Common myeloid progenitor, CD34-positive (primary cell): Measurements from ENCODE around the gene LIPK.
"Not testable (repeated sequence)": the region's sequence is repeated elsewhere in the genome, so short reads cannot be mapped to it uniquely, and the experiment has no call there.

Source experiments
- CTCF ChIA-PET: fragments of 350-600 bp; sonication (Branson Sonifier 250); formaldehyde crosslinking; loops from one replicate; lab custom pipeline; 2021; ENCODE audit warnings: antibody characterized with exemption; lab: Charles Lee
- POLR2A ChIA-PET: fragments of 350-600 bp; sonication (Branson Sonifier 250); formaldehyde crosslinking; loops from one replicate; lab custom pipeline; 2021; ENCODE audit warnings: antibody characterized with exemption; lab: Charles Lee
- DNase-seq, 3 donors: peaks; one replicate each; pipeline versions ENCODE4 v3.0.0 to v3.0.0-alpha.2; 2013
- H3K27ac ChIP-seq, 2 experiments: 1 replicate in 1 of 2; 2 replicates in 1 of 2; pipeline ENCODE4 v1.7.0; 2013; ENCODE audit warnings: inconsistent platforms in 2 of 2, low read length in 2 of 2, mild to moderate bottlenecking in 2 of 2, low read depth in 1 of 2, moderate library complexity in 1 of 2; ENCODE audit not compliant: severe bottlenecking in 2 of 2, insufficient read depth in 1 of 2, poor library complexity in 1 of 2
- H3K27me3 ChIP-seq, 5 experiments: replicated peaks in 2 of 5; 1 replicate in 3 of 5; 2 replicates in 2 of 5; pipeline versions ENCODE4 v1.6.1 to v1.7.0; 2013; ENCODE audit warnings: low read length in 4 of 5, mild to moderate bottlenecking in 2 of 5, moderate library complexity in 2 of 5, inconsistent platforms in 1 of 5; ENCODE audit not compliant: insufficient read depth in 5 of 5, control insufficient read depth in 4 of 5
- H3K36me3 ChIP-seq, 4 experiments: 1 replicate in 2 of 4; 2 replicates in 2 of 4; pipeline versions ENCODE4 v1.6.1 to v1.7.0; 2013; ENCODE audit warnings: low read length in 3 of 4, control low read depth in 1 of 4, mild to moderate bottlenecking in 1 of 4; ENCODE audit not compliant: control insufficient read depth in 4 of 4, insufficient read depth in 4 of 4
- H3K4me1 ChIP-seq, 4 experiments: 1 replicate in 3 of 4; 2 replicates in 1 of 4; pipeline versions ENCODE4 v1.6.1 to v1.7.1; 2013; ENCODE audit warnings: low read length in 3 of 4, mild to moderate bottlenecking in 3 of 4, control low read depth in 1 of 4, inconsistent platforms in 1 of 4, moderate library complexity in 1 of 4; ENCODE audit not compliant: control insufficient read depth in 4 of 4, insufficient read depth in 4 of 4; ENCODE audit errors: control extremely low read depth in 1 of 4
- H3K4me3 ChIP-seq, 7 experiments: 1 replicate in 4 of 7; 2 replicates in 3 of 7; pipeline versions ENCODE4 v1.5.1 to v1.7.0; 2013; ENCODE audit warnings: mild to moderate bottlenecking in 7 of 7, low read length in 6 of 7, moderate library complexity in 6 of 7, inconsistent platforms in 2 of 7, low read depth in 2 of 7, control low read depth in 1 of 7; ENCODE audit not compliant: insufficient read depth in 4 of 7, control insufficient read depth in 1 of 7; ENCODE audit errors: extremely low read depth in 1 of 7
- H3K9me3 ChIP-seq, 5 experiments: 1 replicate in 4 of 5; 2 replicates in 1 of 5; pipeline versions ENCODE4 v1.6.1 to v1.7.1; 2013; ENCODE audit warnings: low read length in 4 of 5, mild to moderate bottlenecking in 2 of 5, inconsistent platforms in 1 of 5, low read depth in 1 of 5, moderate library complexity in 1 of 5; ENCODE audit not compliant: control insufficient read depth in 4 of 5, insufficient read depth in 2 of 5; ENCODE audit errors: control extremely low read depth in 1 of 5
- WGBS: methylation state at CpG from one replicate; pipeline ENCODE4 v1.1.5; 2013; ENCODE audit not compliant: insufficient coverage; 5-methylcytosine and 5-hydroxymethylcytosine counted together

LIPK gene

DNA sequence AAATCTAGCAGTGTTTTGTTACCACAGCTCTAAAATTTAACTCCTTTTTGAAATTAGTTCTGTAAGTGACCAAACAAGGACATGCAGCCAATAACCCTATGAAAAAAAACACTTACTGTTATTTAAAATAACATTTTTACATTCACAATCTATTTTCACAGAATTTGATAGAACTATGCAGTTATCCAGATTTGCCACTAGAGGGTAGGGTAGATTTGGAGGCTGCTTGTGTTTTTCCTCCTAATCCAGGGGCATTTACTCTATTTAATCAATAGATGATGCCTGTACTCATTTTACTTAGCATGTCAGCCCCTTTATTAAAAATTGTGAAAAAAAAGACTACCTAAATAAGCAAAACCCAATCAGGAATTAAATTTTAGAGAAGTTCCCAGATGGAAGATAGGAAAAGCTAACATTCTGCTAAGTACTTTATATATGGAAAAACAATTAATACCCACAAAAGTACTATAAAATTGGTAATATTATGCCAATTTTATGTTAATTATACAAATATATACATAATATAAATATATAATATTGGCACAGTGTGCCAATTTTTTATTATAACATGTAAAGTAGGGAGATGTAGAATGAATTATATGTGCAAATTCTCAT lies 18.1 kb upstream of the LIPK start:
- Histone ChIP-seq H3K4me3 (no peak overlapping the region), H3K27me3 (no peaks in the 10 kb centered on the region), H3K36me3 (no peaks in the 10 kb centered on the region), H3K4me1 (no peaks in the 10 kb centered on the region), H3K9me3 (no peaks in the 10 kb centered on the region), H3K27ac (no peak overlapping the region)
- peak; percentile 29 to 44 (median 43) for DNase-seq
- CTCF ChIA-PET, result interaction anchor here (0.6 to 5.4 kb wide), 13 partner anchors 11 to 352 kb away, joined by 3 to 17 read pairs (median 5); no protein-coding TSS in a partner anchor
- POLR2A ChIA-PET, result no interaction called here

DNA sequence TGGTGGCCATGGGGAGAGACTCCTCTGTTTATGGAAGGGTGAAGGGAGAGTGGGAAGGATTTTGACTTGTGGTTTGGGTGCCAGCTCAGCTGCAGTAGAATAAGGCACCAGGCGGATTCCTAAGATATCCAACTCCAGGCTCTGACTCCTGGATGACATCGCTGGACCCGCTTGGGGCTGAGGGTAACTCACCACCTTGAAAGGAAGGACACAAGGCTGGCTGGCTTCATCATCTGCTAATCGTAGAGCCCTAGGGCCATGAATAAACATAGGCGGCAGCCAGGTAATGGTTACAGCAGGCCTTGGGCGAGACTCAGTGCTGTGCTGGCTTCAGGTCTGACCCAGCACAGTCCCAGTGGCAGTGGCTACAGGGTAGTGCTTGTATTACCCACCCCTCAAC lies 16.7 kb upstream of the LIPK start:
- ChIA-PET CTCF (interaction anchor here (0.9 to 5.4 kb wide), 5 partner anchors 13 to 245 kb away, joined by 3 to 17 read pairs (median 3); no protein-coding TSS in a partner anchor), POLR2A (no interaction called here)
- Histone ChIP-seq H3K4me3 (no peak overlapping the region), H3K4me1 (no peaks in the 10 kb centered on the region), H3K27ac (no peak overlapping the region), H3K9me3 (no peaks in the 10 kb centered on the region), H3K27me3 (no peaks in the 10 kb centered on the region), H3K36me3 (no peaks in the 10 kb centered on the region)
- DNase-seq, result no peak
- 97% methylated on average over 4 of the region's 6 CpGs for WGBS

DNA sequence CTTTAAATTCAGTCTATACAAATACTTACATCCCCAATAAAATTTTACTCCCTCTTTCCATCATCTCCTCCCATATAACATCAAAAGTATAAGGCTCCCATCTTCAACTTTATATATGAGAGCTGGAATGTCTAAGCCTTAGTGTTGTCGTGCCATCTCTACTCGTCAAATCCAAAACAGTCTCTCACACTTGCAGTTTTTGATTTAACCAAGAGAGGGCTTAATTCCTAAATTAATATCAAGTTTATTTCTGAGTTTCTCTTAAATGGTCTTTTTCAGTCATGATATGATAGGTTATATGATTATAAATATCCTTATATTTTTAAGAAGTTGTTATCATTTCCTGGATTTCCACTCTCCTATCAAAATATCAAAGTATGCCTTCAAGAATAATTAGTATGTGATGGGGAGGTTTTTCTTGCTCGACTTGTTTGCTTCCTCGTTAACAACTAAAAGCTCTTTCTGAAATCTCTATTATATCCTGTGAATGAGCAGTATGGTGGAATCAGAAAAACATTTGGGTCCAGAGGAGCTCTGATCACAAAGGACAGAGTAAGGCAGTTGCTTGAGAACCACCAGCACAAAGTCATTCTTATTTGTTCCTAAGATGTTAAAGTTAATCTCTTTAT lies 12.5 kb upstream of the LIPK start:
- peak; percentile 12 to 25 (median 18) for DNase-seq
- no peaks in the 10 kb centered on the region for H3K4me1 ChIP-seq
- no peak overlapping the region for H3K4me3 ChIP-seq
- no peaks in the 10 kb centered on the region for H3K36me3 ChIP-seq
- WGBS, result no CpG with 5 or more reads among the region's 4 CpGs
- no peak overlapping the region for H3K27ac ChIP-seq
- no peaks in the 10 kb centered on the region for H3K9me3 ChIP-seq
- ChIA-PET POLR2A (no interaction called here), CTCF (interaction anchor here (0.9 to 2.3 kb wide), 8 partner anchors 9 to 864 kb away, joined by 3 to 11 read pairs (median 3); partner anchors contain the start of gene LIPM)
- H3K27me3 ChIP-seq, result no peaks in the 10 kb centered on the region

DNA sequence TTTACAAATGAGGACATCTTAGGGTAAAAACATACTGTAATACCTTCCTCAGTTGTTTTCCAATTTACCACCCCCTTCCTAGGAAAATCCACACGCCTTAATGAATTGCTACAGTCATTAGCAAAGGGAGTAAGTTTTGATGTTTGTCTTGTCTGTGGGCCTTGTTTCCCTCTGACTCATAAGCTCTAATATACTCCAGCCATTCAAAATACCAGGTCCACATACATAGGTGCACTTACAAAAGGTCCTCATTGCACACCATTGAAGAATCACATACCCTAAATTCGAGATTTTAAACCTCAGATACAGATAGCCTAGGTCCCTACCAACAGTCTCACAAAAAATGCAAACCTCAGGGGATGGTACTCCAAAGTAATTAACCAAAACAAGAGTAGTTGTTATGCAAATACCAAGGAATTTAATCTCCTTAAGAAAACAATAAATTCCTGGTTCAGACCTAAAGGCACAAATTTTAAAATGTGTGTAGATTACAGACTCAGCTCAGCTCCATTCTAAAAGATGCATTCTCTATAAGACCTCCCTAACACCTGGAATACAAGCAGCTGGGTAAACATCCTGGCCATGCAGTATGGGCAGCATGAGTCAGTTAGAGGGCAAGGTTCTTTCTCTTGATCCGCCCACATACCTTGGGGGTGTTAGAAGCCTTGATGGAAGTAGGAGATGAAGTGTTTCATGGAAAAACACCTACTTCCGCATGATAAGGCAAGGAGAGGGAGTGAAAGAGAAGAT lies 3.0 kb upstream of the LIPK start:
- 100% methylated on average over 1 of the region's 4 CpGs for WGBS
- H3K27me3 ChIP-seq, result no peaks in the 10 kb centered on the region

DNA sequence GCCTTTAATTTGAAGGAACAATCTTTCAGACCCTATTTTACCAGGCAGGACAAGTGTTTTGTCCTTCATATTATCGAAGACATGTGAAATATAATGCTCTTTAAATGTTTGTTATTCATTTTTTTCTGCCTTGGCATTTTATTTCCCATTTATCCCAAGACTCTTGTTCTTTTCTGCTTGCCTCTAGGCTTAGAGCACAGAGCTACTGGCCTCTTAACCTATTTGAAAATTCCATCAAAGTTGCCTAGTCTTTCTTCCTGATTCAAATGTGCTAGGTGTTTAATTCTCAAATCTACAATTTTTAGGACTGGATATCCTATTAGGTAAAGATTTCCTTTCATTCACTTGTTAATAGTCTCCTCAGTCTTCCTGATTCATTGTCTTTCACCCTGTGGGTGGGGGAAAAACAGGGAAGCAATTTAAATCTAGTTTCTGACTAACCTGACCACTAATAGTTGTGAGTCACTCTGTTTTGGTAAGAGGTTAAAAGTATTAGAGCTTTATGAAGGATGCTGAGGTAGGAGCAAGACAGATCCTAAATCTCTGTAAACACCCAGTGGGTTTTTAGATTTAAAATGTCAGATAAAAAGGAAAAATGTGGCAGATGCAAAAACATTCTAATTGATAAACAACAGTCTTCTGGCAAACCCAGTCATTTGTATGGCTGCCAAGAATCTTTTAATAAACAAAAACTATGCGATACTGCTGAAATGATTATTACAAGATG lies 1.5 kb downstream of the LIPK start:
- H3K27me3 ChIP-seq, result no peaks in the 10 kb centered on the region
- ChIA-PET CTCF (no interaction called here), POLR2A (no interaction called here)
- H3K4me3 ChIP-seq, result no peak overlapping the region
- H3K36me3 ChIP-seq, result no peaks in the 10 kb centered on the region
- no CpG with 5 or more reads among the region's 2 CpGs for WGBS
- no peaks in the 10 kb centered on the region for H3K9me3 ChIP-seq
- no peak overlapping the region for H3K27ac ChIP-seq
- no peaks in the 10 kb centered on the region for H3K4me1 ChIP-seq
- DNase-seq, result peak in 2 of 3 donors; percentile 25 to 30

More for the DNA sequence above, 3.0 kb upstream of the LIPK start:
- Histone ChIP-seq H3K36me3 (no peaks in the 10 kb centered on the region), H3K27ac (no peak overlapping the region), H3K4me3 (no peak overlapping the region), H3K9me3 (no peaks in the 10 kb centered on the region), H3K4me1 (no peaks in the 10 kb centered on the region)
- no peak for DNase-seq
- POLR2A ChIA-PET, result interaction anchor here (0.5 kb wide), 1 partner anchor 67 kb away, joined by 4 read pairs; no protein-coding TSS in a partner anchor
- CTCF ChIA-PET, result no interaction called here

DNA sequence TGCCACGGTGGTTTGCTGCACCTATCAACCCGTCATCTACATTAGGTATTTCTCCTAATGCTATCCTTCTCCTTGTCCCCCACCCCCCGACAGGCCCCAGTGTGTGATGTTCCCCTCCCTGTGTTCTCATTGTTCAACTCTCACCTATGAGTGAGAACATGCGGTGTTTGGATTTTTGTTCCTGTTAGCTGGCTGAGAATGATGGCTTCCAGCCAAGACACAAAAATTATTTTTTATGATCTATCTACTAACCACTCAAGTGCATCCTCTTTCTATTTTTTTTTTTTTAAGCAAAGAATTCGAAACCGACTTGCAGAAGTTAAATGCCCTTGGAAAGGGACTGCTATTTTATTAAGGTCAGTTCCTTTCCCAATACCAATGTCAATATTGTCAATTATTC lies 3.3 kb downstream of the LIPK start:
- H3K27ac ChIP-seq, H3K4me3 ChIP-seq, H3K36me3 ChIP-seq, H3K9me3 ChIP-seq, CTCF ChIA-PET, POLR2A ChIA-PET, H3K27me3 ChIP-seq, H3K4me1 ChIP-seq: not testable (repeated sequence)
- WGBS, result 43% methylated on average over 1 of the region's 6 CpGs
- peak in 2 of 3 donors; percentile 61 to 66 for DNase-seq
